B cell (primary cell): ENCODE data around the gene STT3B. TPM values are rescaled to one million over a fixed set of nuclear protein-coding genes. Genes with fewer than 3 reads are reported as not detected.
A peak's percentile ranks its signal among the peaks of the same experiment; 100 is the strongest.

Source experiments
- ATAC-seq: fragments of 200-7000 bp; cut with Tn5 transposase; one replicate; pipeline ENCODE4 v1.10.0; 2021; ENCODE audit warnings: low read depth, mild to moderate bottlenecking, moderate number of reproducible peaks, moderate library complexity
- CTCF ChIA-PET: fragments of 350-600 bp; sonication (Branson Sonifier 250); formaldehyde crosslinking; loops from one replicate; lab custom pipeline; 2021; ENCODE audit warnings: antibody characterized with exemption, inconsistent platforms; lab: Charles Lee
- POLR2A ChIA-PET: fragments of 350-600 bp; sonication (Branson Sonifier 250); formaldehyde crosslinking; loops from one replicate; lab custom pipeline; 2021; ENCODE audit warnings: antibody characterized with exemption; lab: Charles Lee
- DNase-seq: peaks from one replicate; pipeline ENCODE4 v3.0.0; 2013
- H2AFZ ChIP-seq: 2 replicates; pipeline ENCODE4 v1.6.1; 2012; ENCODE audit warnings: mild to moderate bottlenecking, low read depth, low read length; ENCODE audit not compliant: insufficient read depth, poor library complexity, severe bottlenecking
- H3K27ac ChIP-seq, 2 donors: 1 replicate in 1 of 2; 2 replicates in 1 of 2; pipeline ENCODE4 v1.5.1; 2012 to 2013; ENCODE audit warnings: low read length in 2 of 2, mild to moderate bottlenecking in 2 of 2, moderate library complexity in 1 of 2
- H3K27me3 ChIP-seq, 4 experiments: fragments of 200-600 bp in 1 of 4; sonication (generic) in 1 of 4; replicated peaks in 1 of 4; 1 replicate in 2 of 4; 2 replicates in 2 of 4; pipeline versions ENCODE4 v1.6.1 to v1.7.0; 2013 to 2016; ENCODE audit warnings: low read length in 3 of 4, mild to moderate bottlenecking in 2 of 4, mixed read lengths in 1 of 4, moderate library complexity in 1 of 4; ENCODE audit not compliant: insufficient read depth in 4 of 4, control insufficient read depth in 3 of 4; ENCODE audit errors: control extremely low read depth in 1 of 4
- H3K36me3 ChIP-seq, 2 experiments: replicated peaks in 1 of 2; 1 replicate in 1 of 2; 2 replicates in 1 of 2; pipeline versions ENCODE4 v1.6.1 to v1.7.1; 2013; ENCODE audit warnings: low read length in 1 of 2; ENCODE audit not compliant: insufficient read depth in 2 of 2, control insufficient read depth in 1 of 2; ENCODE audit errors: control extremely low read depth in 1 of 2, extremely low read depth in 1 of 2
- H3K4me1 ChIP-seq, 2 donors: fragments of 200-600 bp in 1 of 2; sonication (generic) in 1 of 2; 1 replicate in 1 of 2; 2 replicates in 1 of 2; pipeline versions ENCODE4 v1.5.1 to v1.6.1; 2013 to 2017; ENCODE audit warnings: low read length in 2 of 2; ENCODE audit not compliant: control insufficient read depth in 2 of 2, insufficient read depth in 2 of 2
- H3K4me2 ChIP-seq: replicated peaks from 2 replicates; pipeline ENCODE3; 2012; ENCODE audit warnings: mild to moderate bottlenecking, low read depth, low read length; ENCODE audit not compliant: poor library complexity, severe bottlenecking
- H3K4me3 ChIP-seq, 5 experiments: fragments of 200-600 bp in 1 of 5; sonication (generic) in 1 of 5; 1 replicate in 3 of 5; 2 replicates in 2 of 5; pipeline versions ENCODE4 v1.5.1 to v1.7.0; 2011 to 2016; ENCODE audit warnings: low read length in 4 of 5, mild to moderate bottlenecking in 4 of 5, low read depth in 2 of 5, control low read depth in 1 of 5, moderate library complexity in 1 of 5; ENCODE audit not compliant: insufficient read depth in 1 of 5; ENCODE audit errors: control extremely low read depth in 1 of 5, extremely low read depth in 1 of 5
- H3K79me2 ChIP-seq: fragments of 200-600 bp; sonication (generic); one replicate; pipeline ENCODE4 v1.6.0; 2016; ENCODE audit warnings: low read length; ENCODE audit not compliant: control insufficient read depth, insufficient read depth
- H3K9ac ChIP-seq: fragments of 200-600 bp; sonication (generic); 2 replicates; pipeline ENCODE4 v1.6.1; 2017; ENCODE audit warnings: mild to moderate bottlenecking, low read length, moderate library complexity
- H3K9me3 ChIP-seq, 3 donors: one replicate each; pipeline versions ENCODE4 v1.6.1 to v1.7.1; 2013; ENCODE audit warnings: low read length in 2 of 3; ENCODE audit not compliant: control insufficient read depth in 2 of 3, insufficient read depth in 1 of 3; ENCODE audit errors: control extremely low read depth in 1 of 3
- H4K20me1 ChIP-seq: 2 replicates; pipeline ENCODE4 v1.6.0; 2012; ENCODE audit warnings: mild to moderate bottlenecking, low read length; ENCODE audit not compliant: insufficient read depth, control insufficient read depth, poor library complexity, severe bottlenecking
- H3K27ac Mint-ChIP-seq: one replicate; pipeline ENCODE4 v1.8.0; 2021; ENCODE audit warnings: mixed read lengths
- H3K27me3 Mint-ChIP-seq: one replicate; pipeline ENCODE4 v1.8.0; 2021; ENCODE audit warnings: mixed read lengths
- H3K4me1 Mint-ChIP-seq: one replicate; pipeline ENCODE4 v1.8.0; 2021; ENCODE audit warnings: mixed read lengths
- H3K4me3 Mint-ChIP-seq: one replicate; pipeline ENCODE4 v1.8.0; 2021; ENCODE audit warnings: mixed read lengths
- H3K9me3 Mint-ChIP-seq: one replicate; pipeline ENCODE4 v1.8.0; 2022; ENCODE audit warnings: mixed read lengths; ENCODE audit not compliant: insufficient read depth
- CTCF ChIP-seq: fragments of 200-600 bp; IDR thresholded peaks from one replicate; pipeline ENCODE4 v1.8.0; 2022; ENCODE audit warnings: antibody characterized with exemption, mild to moderate bottlenecking
- EZH2 ChIP-seq: IDR thresholded peaks from 2 replicates; pipeline ENCODE4 v1.6.1; 2012; ENCODE audit warnings: borderline replicate concordance, low read depth, mild to moderate bottlenecking, moderate library complexity, low read length; ENCODE audit not compliant: insufficient read depth, poor library complexity, severe bottlenecking
- WGBS: methylation state at CpG from one replicate; pipeline ENCODE4 v1.1.5; 2013; ENCODE audit warnings: missing lambda C conversion rate; ENCODE audit not compliant: insufficient coverage; 5-methylcytosine and 5-hydroxymethylcytosine counted together
- intact Hi-C: fragments of 100-400 bp; cut with micrococcal nuclease; formaldehyde crosslinking; loops from one replicate; pipeline ENCODE4 v1.10.0; 2022
- polyA plus RNA-seq: library from polyadenylated mRNA; depleted of rRNA; stranded (reverse); fragments of >200 nt; gene quantifications from 2 replicates; pipeline ENCODE4 v1.2.3, GENCODE V29; 2012
- total RNA-seq, 2 donors: library from RNA; stranded (reverse); fragments of 120-200 nt in 1 of 2; gene quantifications; 1 replicate in 1 of 2; 2 replicates in 1 of 2; pipeline versions ENCODE4 v1.2.3 to v1.2.4, GENCODE V29; 2013 to 2022

STT3B gene
- total and polyA plus RNA-seq, 2 donors (not counting 1 experiment from before 2014, with no cell fraction given): 35.4 to 79.2 TPM

- Histone ChIP-seq H3K4me3 (no peak overlapping the region), H2AFZ (no peak overlapping the region), H3K4me2 (no peak overlapping the region), H3K9ac (no peak overlapping the region), H3K36me3 (no peaks in the 10 kb centered on the region), H3K79me2 (no peaks in the 10 kb centered on the region), H3K27ac (no peak overlapping the region), H3K27me3 (no peaks in the 10 kb centered on the region), H4K20me1 (no peaks in the 10 kb centered on the region), H3K9me3 (no peaks in the 10 kb centered on the region), H3K4me1 (peaks cover 0 to 6% of the 10 kb centered on the region in 2 donors)
- H3K27ac Mint-ChIP-seq: no peak overlapping the region
- CTCF ChIA-PET: interaction anchor here (1.6 kb wide), 1 partner anchor 633 kb away, joined by 3 read pairs; no protein-coding TSS in a partner anchor
- no peak for DNase-seq
- H3K4me1 Mint-ChIP-seq: peaks cover 9% of the 10 kb centered on the region
- TF ChIP-seq CTCF (no peak), EZH2 (no peak)
- POLR2A ChIA-PET: no interaction called here
- peaks cover 2% of the 10 kb centered on the region for H3K9me3 Mint-ChIP-seq
- no peaks in the 10 kb centered on the region for H3K27me3 Mint-ChIP-seq
- intact Hi-C loops: no loop called here
- WGBS: no CpG with 5 or more reads among the region's 2 CpGs
- ATAC-seq: no peak
- no peak overlapping the region for H3K4me3 Mint-ChIP-seq
Observed at GRCh38 chr3:31521468-31521867, 11.3 kb upstream of the STT3B start.

GRCh38 chr3:31522152-31522551 lies 10.6 kb upstream of the STT3B start:
- no CpG with 5 or more reads among the region's 1 CpG for WGBS
- Histone ChIP-seq H3K79me2 (no peaks in the 10 kb centered on the region), H3K27me3 (no peaks in the 10 kb centered on the region), H3K27ac (no peak overlapping the region), H3K9ac (no peak overlapping the region), H2AFZ (peak overlapping the region; percentile 46), H3K4me2 (no peak overlapping the region), H3K9me3 (no peaks in the 10 kb centered on the region), H4K20me1 (no peaks in the 10 kb centered on the region), H3K4me1 (peaks cover 0 to 6% of the 10 kb centered on the region in 2 donors), H3K36me3 (no peaks in the 10 kb centered on the region), H3K4me3 (no peak overlapping the region)
- DNase-seq: peak; percentile 50
- peak; percentile 61 for ATAC-seq
- POLR2A ChIA-PET: no interaction called here
- CTCF ChIA-PET: interaction anchor here (1.3 to 1.6 kb wide), 2 partner anchors 10 to 632 kb away, joined by 3 to 9 read pairs; partner anchors contain the start of gene STT3B
- H3K4me3 Mint-ChIP-seq: no peak overlapping the region
- H3K27me3 Mint-ChIP-seq: no peaks in the 10 kb centered on the region
- no peak for TF ChIP-seq CTCF
- no peak for TF ChIP-seq EZH2
- H3K27ac Mint-ChIP-seq: no peak overlapping the region
- intact Hi-C loops: no loop called here
- peaks cover 2% of the 10 kb centered on the region for H3K9me3 Mint-ChIP-seq
- H3K4me1 Mint-ChIP-seq: peaks cover 9% of the 10 kb centered on the region
